SK-N-SH treated with all-trans-retinoic acid at 6 μM for 48 hours (cell line): Measurements from ENCODE around the gene GLT6D1.

Experiments used
- ATAC-seq: fragments of 200-7000 bp; cut with Tn5 transposase; 3 replicates; pipeline ENCODE4 v1.9.1; 2020; ENCODE audit warnings: mild to moderate bottlenecking, moderate library complexity
- ARNTL ChIP-seq: fragments of 450-650 bp; formaldehyde crosslinking; IDR thresholded peaks from 2 replicates; pipeline ENCODE4 v1.5.0; 2020; ENCODE audit warnings: low read depth, mild to moderate bottlenecking, moderate library complexity, borderline replicate concordance
- BACH2 ChIP-seq: fragments of 250-450 bp; sonication (Bioruptor Pico); IDR thresholded peaks from 2 replicates; pipeline ENCODE4 v1.9.0; 2021; ENCODE audit warnings: mild to moderate bottlenecking, borderline replicate concordance
- CREB5 ChIP-seq: fragments of 250-450 bp; sonication (Bioruptor Pico); IDR thresholded peaks from 2 replicates; pipeline ENCODE4 v1.5.1; 2020; ENCODE audit warnings: low read depth, mild to moderate bottlenecking, moderate library complexity
- ESRRG ChIP-seq: fragments of 250-450 bp; sonication (Bioruptor Pico); IDR thresholded peaks from 2 replicates; pipeline ENCODE4 v1.6.1; 2021; ENCODE audit warnings: mild to moderate bottlenecking
- GLIS3 ChIP-seq: fragments of 250-450 bp; sonication (Bioruptor Pico); IDR thresholded peaks from 2 replicates; pipeline ENCODE4 v1.5.0; 2020; ENCODE audit warnings: mild to moderate bottlenecking, moderate library complexity
- ISL1 ChIP-seq: fragments of 250-450 bp; sonication (Bioruptor Pico); IDR thresholded peaks from 2 replicates; pipeline ENCODE4 v2.1.2; 2022; ENCODE audit warnings: mild to moderate bottlenecking, moderate library complexity
- OSR1 ChIP-seq: fragments of 250-450 bp; sonication (Bioruptor Pico); IDR thresholded peaks from 2 replicates; pipeline ENCODE4 v1.8.0; 2022; ENCODE audit warnings: moderate library complexity, mild to moderate bottlenecking, inconsistent platforms
- PATZ1 ChIP-seq: fragments of 250-450 bp; sonication (Bioruptor Pico); IDR thresholded peaks from 2 replicates; pipeline ENCODE4 v1.8.0; 2020; ENCODE audit warnings: mild to moderate bottlenecking, moderate library complexity, borderline replicate concordance
- POU6F1 ChIP-seq: fragments of 250-450 bp; sonication (Bioruptor Pico); IDR thresholded peaks from 2 replicates; pipeline ENCODE4 v1.8.0; 2021; ENCODE audit warnings: low read depth, mild to moderate bottlenecking, moderate library complexity, borderline replicate concordance
- PPARA ChIP-seq: fragments of 250-450 bp; sonication (Bioruptor Pico); IDR thresholded peaks from 2 replicates; pipeline ENCODE4 v1.5.0; 2020; ENCODE audit warnings: mild to moderate bottlenecking, borderline replicate concordance
- RARB ChIP-seq: fragments of 250-450 bp; sonication (Bioruptor Pico); IDR thresholded peaks from 2 replicates; pipeline ENCODE4 v1.8.0; 2021; ENCODE audit warnings: mild to moderate bottlenecking, moderate library complexity
- SNAI2 ChIP-seq: fragments of 250-450 bp; sonication (Bioruptor Pico); IDR thresholded peaks from 2 replicates; pipeline ENCODE4 v1.5.0; 2020; ENCODE audit warnings: mild to moderate bottlenecking, moderate library complexity
- TCF4 ChIP-seq: fragments of 250-450 bp; sonication (Bioruptor Pico); IDR thresholded peaks from 2 replicates; pipeline ENCODE4 v1.8.0; 2021; ENCODE audit warnings: mild to moderate bottlenecking, moderate library complexity, borderline replicate concordance
- TOX ChIP-seq: fragments of 250-450 bp; sonication (Bioruptor Pico); IDR thresholded peaks from 2 replicates; pipeline ENCODE4 v1.8.0; 2021; ENCODE audit warnings: mild to moderate bottlenecking, moderate library complexity, borderline replicate concordance
- TSHZ2 ChIP-seq: fragments of 250-450 bp; sonication (Bioruptor Pico); IDR thresholded peaks from 2 replicates; pipeline ENCODE4 v1.5.0; 2020; ENCODE audit warnings: mild to moderate bottlenecking, moderate library complexity
- ZC3H10 ChIP-seq: fragments of 250-450 bp; sonication (Bioruptor Pico); IDR thresholded peaks from 2 replicates; pipeline ENCODE4 v1.5.1; 2021; ENCODE audit warnings: mild to moderate bottlenecking, moderate library complexity
- ZFP3 ChIP-seq: fragments of 250-450 bp; sonication (Bioruptor Pico); IDR thresholded peaks from 2 replicates; pipeline ENCODE4 v1.5.0; 2020; ENCODE audit warnings: mild to moderate bottlenecking, moderate library complexity
- ZFP30 ChIP-seq: fragments of 450-650 bp; formaldehyde crosslinking; IDR thresholded peaks from 2 replicates; pipeline ENCODE4 v1.5.0; 2022; ENCODE audit warnings: mild to moderate bottlenecking, moderate library complexity
- ZNF565 ChIP-seq: fragments of 450-650 bp; formaldehyde crosslinking; conservative IDR thresholded peaks from 2 replicates; pipeline ENCODE4 v1.5.0; 2020; ENCODE audit warnings: low read depth, mild to moderate bottlenecking, moderate library complexity
- ZNF70 ChIP-seq: fragments of 450-650 bp; formaldehyde crosslinking; IDR thresholded peaks from 2 replicates; pipeline ENCODE4 v1.5.0; 2020; ENCODE audit warnings: mild to moderate bottlenecking, moderate library complexity
- ZNF8 ChIP-seq: fragments of 450-650 bp; formaldehyde crosslinking; IDR thresholded peaks from 2 replicates; pipeline ENCODE4 v1.5.0; 2020; ENCODE audit warnings: mild to moderate bottlenecking, moderate library complexity
- TF ChIP-seq, protein P1 (sequence below): fragments of 250-450 bp; sonication (Bioruptor Pico); IDR thresholded peaks from 2 replicates; pipeline ENCODE4 v1.5.1; 2021; ENCODE audit warnings: mild to moderate bottlenecking, moderate library complexity

GLT6D1 gene

DNA sequence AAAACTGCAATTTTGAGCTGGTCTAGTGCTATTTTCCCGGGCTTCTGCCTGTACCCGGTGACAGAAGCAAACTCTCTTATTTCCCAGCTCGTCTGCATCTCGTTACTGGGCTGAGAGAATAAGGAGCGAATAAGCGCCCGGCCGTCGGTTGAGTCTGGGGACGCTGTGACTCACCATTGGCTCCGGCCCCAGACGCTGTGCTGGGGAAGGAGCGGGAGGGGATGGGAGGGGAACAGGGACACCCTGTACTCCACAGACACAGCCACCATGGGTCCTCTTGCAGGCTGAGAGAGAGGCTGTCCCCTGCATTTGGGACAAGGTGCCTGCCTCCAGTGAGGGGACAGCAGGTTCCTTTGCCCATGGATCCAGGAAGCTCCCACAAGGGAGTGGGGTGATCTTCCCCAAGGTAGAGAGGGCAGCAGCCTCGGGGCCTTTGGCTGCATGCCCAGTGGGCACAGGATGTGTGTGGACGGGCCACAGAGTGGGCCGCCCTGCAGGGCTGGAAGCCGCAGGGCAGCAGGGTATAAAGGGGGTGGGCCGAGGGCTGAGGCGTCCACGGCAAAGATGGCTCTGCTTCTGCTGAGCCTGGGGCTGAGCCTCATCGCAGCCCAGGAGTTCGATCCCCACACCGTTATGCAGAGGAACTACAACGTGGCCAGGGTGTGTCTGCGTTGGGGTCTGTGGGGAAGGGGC, 23.6 kb upstream of the GLT6D1 start, which contains the start of gene LCN9:
Gene LCN9, plus strand, starts transcription at position 552 of the 693 bp plus-strand sequence. Its CDS starts 13 bp downstream, at position 565.
- TF ChIP-seq PPARA (CRISPR knock-in tag) (no peak), ZC3H10 (CRISPR knock-in tag) (no peak), SNAI2 (CRISPR knock-in tag) (no peak), ZNF565 (no peak), GLIS3 (no peak), ESRRG (CRISPR knock-in tag) (no peak), RARB (CRISPR knock-in tag) (no peak), OSR1 (no peak), ZFP30 (no peak), ARNTL (CRISPR knock-in tag) (no peak), BACH2 (CRISPR knock-in tag) (no peak), ZFP3 (CRISPR knock-in tag) (no peak), ISL1 (CRISPR knock-in tag) (no peak), PATZ1 (no peak), CREB5 (CRISPR knock-in tag) (no peak), TOX (CRISPR knock-in tag) (no peak), POU6F1 (CRISPR knock-in tag) (no peak), ZNF8 (CRISPR knock-in tag) (no peak)
- TF ChIP-seq, protein P1, sequence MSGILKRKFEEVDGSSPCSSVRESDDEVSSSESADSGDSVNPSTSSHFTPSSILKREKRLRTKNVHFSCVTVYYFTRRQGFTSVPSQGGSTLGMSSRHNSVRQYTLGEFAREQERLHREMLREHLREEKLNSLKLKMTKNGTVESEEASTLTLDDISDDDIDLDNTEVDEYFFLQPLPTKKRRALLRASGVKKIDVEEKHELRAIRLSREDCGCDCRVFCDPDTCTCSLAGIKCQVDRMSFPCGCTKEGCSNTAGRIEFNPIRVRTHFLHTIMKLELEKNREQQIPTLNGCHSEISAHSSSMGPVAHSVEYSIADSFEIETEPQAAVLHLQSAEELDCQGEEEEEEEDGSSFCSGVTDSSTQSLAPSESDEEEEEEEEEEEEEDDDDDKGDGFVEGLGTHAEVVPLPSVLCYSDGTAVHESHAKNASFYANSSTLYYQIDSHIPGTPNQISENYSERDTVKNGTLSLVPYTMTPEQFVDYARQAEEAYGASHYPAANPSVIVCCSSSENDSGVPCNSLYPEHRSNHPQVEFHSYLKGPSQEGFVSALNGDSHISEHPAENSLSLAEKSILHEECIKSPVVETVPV (CRISPR knock-in tag): no peak
- ATAC-seq: no peak

- TF ChIP-seq TSHZ2 (no peak), ZNF70 (CRISPR knock-in tag) (no peak), ZFP3 (CRISPR knock-in tag) (no peak), TOX (CRISPR knock-in tag) (no peak), ZC3H10 (CRISPR knock-in tag) (no peak), OSR1 (no peak), ARNTL (CRISPR knock-in tag) (no peak), ZNF565 (no peak), ISL1 (CRISPR knock-in tag) (no peak), TCF4 (CRISPR knock-in tag) (no peak), PATZ1 (no peak), ESRRG (CRISPR knock-in tag) (no peak)
- no peak for ATAC-seq
Observed at GRCh38 chr9:135661816-135662560, 22.6 kb upstream of the GLT6D1 start.
